ENCODE data around the gene TMEM163. TPM values are rescaled to one million over a fixed set of nuclear protein-coding genes. Genes with fewer than 3 reads are reported as not detected.

The TMEM163 gene
- total and polyA plus RNA-seq, 2 donors from 2014 or later: 2.6 to 5.9 TPM

DNA sequence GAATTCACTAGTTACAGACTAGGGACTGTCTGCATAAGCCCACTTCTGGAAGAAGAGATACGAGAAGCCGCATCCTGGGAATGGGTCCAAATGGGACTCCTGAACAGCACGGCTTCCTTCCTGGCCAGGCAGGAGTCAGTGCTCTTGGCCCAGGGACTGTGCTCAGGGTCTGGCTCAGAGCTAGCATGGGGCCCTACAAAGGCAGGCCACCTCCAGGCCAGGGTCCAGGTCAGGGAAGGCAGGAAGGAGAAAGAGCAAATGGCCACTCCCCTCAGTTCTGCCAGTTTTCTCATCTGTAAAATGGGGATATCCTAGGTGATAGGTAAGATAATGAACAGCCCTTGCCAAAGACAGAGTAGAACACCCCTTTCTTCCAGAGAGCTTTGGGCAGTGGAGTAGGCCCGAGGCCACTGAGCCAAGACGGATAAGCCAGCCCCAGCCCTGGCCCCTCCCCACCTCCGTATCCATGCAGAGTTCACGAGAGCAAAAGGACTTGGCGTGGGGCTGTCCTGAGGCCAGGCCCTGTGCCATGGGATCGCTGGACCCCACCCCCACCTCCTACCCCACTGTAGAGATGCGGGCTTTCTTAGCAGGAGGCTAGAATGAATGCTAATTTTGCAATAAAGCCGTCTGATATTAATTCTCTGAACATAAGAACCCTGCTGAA lies 274.9 kb downstream of the TMEM163 start:
- peaks cover 0 to 2% (median 0%) of the 10 kb centered on the region in 3 donors for H3K36me3 ChIP-seq (ENCODE audit: control insufficient read depth in 2 of 3, insufficient read depth in 3 of 3, low read length in 3 of 3)
- FAIRE-seq (no peak), DNase-seq (no peak)
- TF ChIP-seq, protein P1, sequence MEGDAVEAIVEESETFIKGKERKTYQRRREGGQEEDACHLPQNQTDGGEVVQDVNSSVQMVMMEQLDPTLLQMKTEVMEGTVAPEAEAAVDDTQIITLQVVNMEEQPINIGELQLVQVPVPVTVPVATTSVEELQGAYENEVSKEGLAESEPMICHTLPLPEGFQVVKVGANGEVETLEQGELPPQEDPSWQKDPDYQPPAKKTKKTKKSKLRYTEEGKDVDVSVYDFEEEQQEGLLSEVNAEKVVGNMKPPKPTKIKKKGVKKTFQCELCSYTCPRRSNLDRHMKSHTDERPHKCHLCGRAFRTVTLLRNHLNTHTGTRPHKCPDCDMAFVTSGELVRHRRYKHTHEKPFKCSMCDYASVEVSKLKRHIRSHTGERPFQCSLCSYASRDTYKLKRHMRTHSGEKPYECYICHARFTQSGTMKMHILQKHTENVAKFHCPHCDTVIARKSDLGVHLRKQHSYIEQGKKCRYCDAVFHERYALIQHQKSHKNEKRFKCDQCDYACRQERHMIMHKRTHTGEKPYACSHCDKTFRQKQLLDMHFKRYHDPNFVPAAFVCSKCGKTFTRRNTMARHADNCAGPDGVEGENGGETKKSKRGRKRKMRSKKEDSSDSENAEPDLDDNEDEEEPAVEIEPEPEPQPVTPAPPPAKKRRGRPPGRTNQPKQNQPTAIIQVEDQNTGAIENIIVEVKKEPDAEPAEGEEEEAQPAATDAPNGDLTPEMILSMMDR (IDR thresholded peaks at IDR 0.05; ENCODE audit: borderline replicate concordance, extremely low read depth, insufficient read depth): no peak
- H3K27ac ChIP-seq (ENCODE audit: low read depth in 2 of 2, low read length in 2 of 2): no peak overlapping the region
- intact Hi-C loops (cut with DNase I): no loop called here
- no peak overlapping the region for H3K4me3 ChIP-seq (ENCODE audit: low read length in 3 of 3)
- no peaks in the 10 kb centered on the region for H3K4me1 ChIP-seq (ENCODE audit: control insufficient read depth in 2 of 3, insufficient read depth in 2 of 3, low read depth in 1 of 3, low read length in 3 of 3)
- H3K27me3 ChIP-seq (ENCODE audit: control insufficient read depth, insufficient read depth, low read length): no peaks in the 10 kb centered on the region
- H3K9me3 ChIP-seq (ENCODE audit: control insufficient read depth in 2 of 3, insufficient read depth in 1 of 3, low read length in 3 of 3): no peaks in the 10 kb centered on the region
- no peak overlapping the region for H3K9ac ChIP-seq (ENCODE audit: low read length in 3 of 3)

DNA sequence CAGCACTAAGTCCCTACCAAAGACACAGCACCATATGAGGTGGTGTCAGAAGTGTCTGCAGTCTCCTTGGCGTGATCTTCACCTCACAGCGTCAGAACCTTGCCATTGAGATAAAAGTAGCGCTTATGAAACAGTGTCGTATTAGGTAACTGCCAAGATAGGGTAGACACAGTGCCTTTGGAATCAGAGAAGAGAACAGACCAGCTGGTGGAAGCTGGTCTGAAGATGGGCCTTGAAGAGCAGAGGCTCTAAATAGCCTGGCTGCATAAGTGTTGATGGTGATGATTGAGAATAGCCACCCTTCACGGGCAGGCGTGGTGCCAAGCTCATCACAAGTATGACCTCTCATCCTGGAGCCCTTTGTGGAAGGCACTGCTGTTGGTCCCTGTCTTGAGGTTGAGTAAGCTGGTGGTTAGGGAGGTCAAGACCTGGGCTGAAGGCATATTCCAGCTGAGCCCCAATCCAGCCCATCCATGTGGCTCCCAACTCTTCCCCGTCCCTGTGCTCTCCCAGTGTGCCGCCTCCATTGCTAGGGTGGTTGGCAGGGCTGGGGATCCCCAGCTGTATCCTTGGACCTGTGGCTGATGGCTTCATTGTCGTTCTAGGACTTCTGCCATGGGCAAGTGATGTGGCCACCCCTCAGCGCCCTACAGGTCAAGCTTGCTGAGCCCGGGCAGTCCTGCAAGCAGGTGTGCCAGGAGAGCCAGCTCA lies 277.5 kb downstream of the TMEM163 start:
- Histone ChIP-seq H3K9ac (ENCODE audit: low read length in 3 of 3) (no peak overlapping the region), H3K4me1 (ENCODE audit: control insufficient read depth in 2 of 3, insufficient read depth in 2 of 3, low read depth in 1 of 3, low read length in 3 of 3) (no peaks in the 10 kb centered on the region), H3K4me3 (ENCODE audit: low read length in 3 of 3) (no peak overlapping the region), H3K27ac (ENCODE audit: low read depth in 2 of 2, low read length in 2 of 2) (no peak overlapping the region), H3K36me3 (ENCODE audit: control insufficient read depth in 2 of 3, insufficient read depth in 3 of 3, low read length in 3 of 3) (peaks cover 0 to 2% (median 0%) of the 10 kb centered on the region in 3 donors), H3K27me3 (ENCODE audit: control insufficient read depth, insufficient read depth, low read length) (no peaks in the 10 kb centered on the region), H3K9me3 (ENCODE audit: control insufficient read depth in 2 of 3, insufficient read depth in 1 of 3, low read length in 3 of 3) (no peaks in the 10 kb centered on the region)
- TF ChIP-seq, protein P1 (IDR thresholded peaks at IDR 0.05; ENCODE audit: borderline replicate concordance, extremely low read depth, insufficient read depth): no peak
- DNase-seq (no peak), FAIRE-seq (no peak)
- intact Hi-C loops (cut with DNase I): no loop called here

DNA sequence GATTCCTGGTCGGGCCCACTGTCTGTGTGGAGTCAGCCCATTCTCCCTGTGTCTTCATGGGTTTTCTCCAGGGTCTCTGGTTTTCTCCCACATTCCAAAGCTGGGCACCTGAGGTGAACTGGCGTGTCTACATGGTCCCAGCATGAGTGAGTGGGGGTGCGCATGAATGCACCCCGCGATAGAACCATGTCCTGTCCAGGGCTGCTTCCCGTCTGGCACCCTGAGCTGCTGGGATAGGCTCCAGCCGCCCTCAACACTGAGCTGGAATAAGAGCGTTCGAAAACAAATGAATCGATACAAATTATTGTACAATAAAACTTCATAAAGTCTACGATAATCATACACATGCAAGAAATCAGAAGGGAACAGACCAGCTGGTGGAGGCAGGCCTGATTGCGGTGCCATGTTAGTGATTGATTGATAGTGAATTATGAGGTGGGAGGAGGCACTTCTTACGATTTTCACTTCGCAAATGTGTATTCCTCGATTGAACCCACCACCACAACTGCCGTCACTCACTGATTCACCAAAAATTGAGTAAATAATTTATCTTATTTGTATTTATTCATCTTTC lies 278.4 kb downstream of the TMEM163 start:
- TF ChIP-seq, protein P1 (IDR thresholded peaks at IDR 0.05; ENCODE audit: borderline replicate concordance, extremely low read depth, insufficient read depth): no peak
- no peak for FAIRE-seq
- H3K4me3 ChIP-seq (ENCODE audit: low read length in 3 of 3): no peak overlapping the region
- H3K9me3 ChIP-seq (ENCODE audit: control insufficient read depth in 2 of 3, insufficient read depth in 1 of 3, low read length in 3 of 3): no peaks in the 10 kb centered on the region
- H3K27me3 ChIP-seq (ENCODE audit: control insufficient read depth, insufficient read depth, low read length): no peaks in the 10 kb centered on the region
- no peak for DNase-seq
- peaks cover 0 to 2% (median 0%) of the 10 kb centered on the region in 3 donors for H3K36me3 ChIP-seq (ENCODE audit: control insufficient read depth in 2 of 3, insufficient read depth in 3 of 3, low read length in 3 of 3)
- no peaks in the 10 kb centered on the region for H3K4me1 ChIP-seq (ENCODE audit: control insufficient read depth in 2 of 3, insufficient read depth in 2 of 3, low read depth in 1 of 3, low read length in 3 of 3)
- H3K9ac ChIP-seq (ENCODE audit: low read length in 3 of 3): no peak overlapping the region
- intact Hi-C loops (cut with DNase I): no loop called here
- H3K27ac ChIP-seq (ENCODE audit: low read depth in 2 of 2, low read length in 2 of 2): no peak overlapping the region
